Measurements from ENCODE around the gene SDHAF2. TPM values are rescaled to one million over a fixed set of nuclear protein-coding genes. Genes with fewer than 3 reads are reported as not detected.

Gene SDHAF2
- total RNA-seq, 1 donor from 2014 or later = 35.2 TPM

DNA sequence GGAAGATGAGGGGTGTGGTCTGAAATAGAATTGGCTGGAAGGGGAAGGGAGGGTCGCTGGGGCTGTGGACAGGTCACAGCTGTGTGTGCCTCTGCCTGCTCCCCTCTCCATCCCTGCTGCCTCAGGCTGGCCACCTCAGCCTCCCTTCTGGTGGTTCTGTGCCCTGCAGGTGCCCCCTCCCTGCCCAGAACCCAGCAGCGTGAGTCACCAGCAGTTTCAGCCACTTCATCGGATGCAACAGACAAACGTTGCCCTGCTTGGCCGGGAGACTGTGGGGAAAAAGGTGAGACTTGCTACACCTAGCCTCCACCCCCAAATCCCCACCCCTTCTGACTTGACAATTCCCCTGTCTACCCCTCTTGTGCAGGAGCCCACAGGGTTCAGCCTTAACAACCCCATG, 56.9 kb downstream of the SDHAF2 start:
- no peak for TF ChIP-seq CTCF (IDR thresholded peaks at IDR 0.05)
- ATAC-seq (no peak), DNase-seq (no peak)
- H3K9me3 ChIP-seq = no peaks in the 10 kb centered on the region
- intact Hi-C loops (cut with DNase I) = no loop called here
- no peaks in the 10 kb centered on the region for H3K36me3 ChIP-seq
- H3K4me3 ChIP-seq = no peak overlapping the region
- H3K27me3 ChIP-seq (ENCODE audit: low read depth) = peaks cover 8% of the 10 kb centered on the region
- no peak overlapping the region for H3K27ac ChIP-seq
- peaks cover 18% of the 10 kb centered on the region for H3K4me1 ChIP-seq

GRCh38 chr11:61487342-61488025, 57.6 kb downstream of the SDHAF2 start:
- intact Hi-C loops (cut with DNase I) = no loop called here
- H3K4me1 ChIP-seq = peaks cover 18% of the 10 kb centered on the region
- H3K27ac ChIP-seq = no peak overlapping the region
- H3K27me3 ChIP-seq (ENCODE audit: low read depth) = peaks cover under 1% of the 10 kb centered on the region
- TF ChIP-seq CTCF (IDR thresholded peaks at IDR 0.05) = no peak
- no peaks in the 10 kb centered on the region for H3K9me3 ChIP-seq
- no peak overlapping the region for H3K4me3 ChIP-seq
- no peak for ATAC-seq
- DNase-seq = no peak
- H3K36me3 ChIP-seq = no peaks in the 10 kb centered on the region

DNA sequence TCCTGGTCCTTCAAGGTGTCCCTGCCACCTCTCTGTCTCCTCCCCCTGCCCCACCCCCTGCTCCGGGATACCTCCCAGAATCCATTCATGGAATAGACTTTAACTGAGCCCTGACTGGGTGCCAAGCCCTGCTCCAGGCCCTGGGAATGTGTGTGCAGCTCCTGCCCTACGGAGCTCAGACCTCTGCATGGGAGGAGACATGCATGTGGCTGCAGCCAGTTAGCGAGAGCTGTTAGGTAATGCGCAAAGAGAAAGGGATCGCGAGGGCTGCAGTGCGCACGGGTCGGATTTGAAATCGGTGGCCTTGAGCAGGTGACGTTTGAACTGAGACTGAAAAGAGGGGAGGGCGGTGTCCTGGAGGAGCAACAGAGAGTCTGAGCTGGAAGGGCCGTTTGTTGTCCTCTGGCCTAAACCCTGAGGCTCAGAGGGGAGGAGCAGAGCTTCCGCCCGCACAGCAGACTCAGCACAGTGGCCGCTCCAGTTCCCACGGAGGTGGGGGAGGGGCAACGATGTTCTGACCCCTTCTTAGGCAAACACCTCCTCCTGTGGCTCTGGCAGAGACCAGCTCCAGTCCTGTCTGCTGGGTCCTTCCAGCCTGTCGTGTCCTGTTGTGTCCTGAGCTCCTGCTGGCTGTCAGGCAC, 58.8 kb downstream of the SDHAF2 start:
- no peak for DNase-seq
- H3K27ac ChIP-seq = no peak overlapping the region
- H3K36me3 ChIP-seq = no peaks in the 10 kb centered on the region
- peak overlapping the region; percentile 5 for H3K4me3 ChIP-seq
- peaks cover 18% of the 10 kb centered on the region for H3K4me1 ChIP-seq
- intact Hi-C loops (cut with DNase I) = no loop called here
- no peaks in the 10 kb centered on the region for H3K9me3 ChIP-seq
- peak; percentile 39 to 48 for ATAC-seq
- TF ChIP-seq CTCF (IDR thresholded peaks at IDR 0.05) = no peak
- H3K27me3 ChIP-seq (ENCODE audit: low read depth) = no peaks in the 10 kb centered on the region

- Histone ChIP-seq H3K9me3 (no peaks in the 10 kb centered on the region), H3K4me3 (no peak overlapping the region), H3K36me3 (no peaks in the 10 kb centered on the region), H3K27me3 (ENCODE audit: low read depth) (no peaks in the 10 kb centered on the region), H3K4me1 (peaks cover 18% of the 10 kb centered on the region), H3K27ac (no peak overlapping the region)
- no peak for TF ChIP-seq CTCF (IDR thresholded peaks at IDR 0.05)
- ATAC-seq (no peak), DNase-seq (no peak)
- intact Hi-C loops (cut with DNase I) = no loop called here
Observed at GRCh38 chr11:61489833-61490721, 60.2 kb downstream of the SDHAF2 start.

- Histone ChIP-seq H3K4me3 (no peak overlapping the region), H3K27ac (no peak overlapping the region), H3K4me1 (peaks cover 18% of the 10 kb centered on the region), H3K9me3 (no peaks in the 10 kb centered on the region), H3K27me3 (ENCODE audit: low read depth) (no peaks in the 10 kb centered on the region), H3K36me3 (no peaks in the 10 kb centered on the region)
- no peak for TF ChIP-seq CTCF (IDR thresholded peaks at IDR 0.05)
- intact Hi-C loops (cut with DNase I) = no loop called here
- no peak for DNase-seq
- ATAC-seq = no peak
Observed at GRCh38 chr11:61491736-61492395, 61.9 kb downstream of the SDHAF2 start.

Measured in lower lobe of right lung (tissue), 2 donors.